ENCODE measurements around the gene NECTIN1.
A peak's percentile ranks its signal among the peaks of the same experiment; 100 is the strongest.

NECTIN1 gene

DNA sequence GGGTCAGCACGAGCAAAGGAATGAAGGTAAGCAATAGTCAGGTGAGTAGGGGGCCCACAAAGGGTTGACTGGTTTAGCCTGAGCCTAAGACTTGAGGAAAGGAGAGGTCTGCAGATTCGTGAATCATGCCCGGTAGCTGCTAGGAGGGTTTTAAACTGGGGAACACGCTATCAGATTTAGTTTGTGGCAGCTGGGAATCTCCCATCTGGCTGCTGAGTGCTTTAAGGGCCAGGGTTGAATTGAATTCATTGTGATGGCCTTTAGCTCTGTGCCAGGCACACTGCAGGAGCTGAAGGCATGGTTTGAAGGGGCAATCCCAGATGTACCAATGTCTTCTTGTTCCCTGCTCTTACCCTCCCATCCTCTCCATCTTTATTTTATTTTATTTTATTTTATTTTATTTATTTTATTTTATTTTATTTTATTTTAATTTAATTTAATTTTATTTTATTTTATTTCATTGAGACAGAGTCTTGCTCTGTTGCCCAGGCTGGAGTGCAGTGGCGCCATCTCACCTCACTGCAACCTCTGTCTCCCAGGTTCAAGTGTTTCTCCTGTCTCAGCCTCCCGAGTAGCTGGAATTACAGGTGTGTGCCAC, 1.9 kb upstream of the NECTIN1 start:
- no peak for DNase-seq

- no peak for DNase-seq
Measured at GRCh38 chr11:119729951-119730613, 1.1 kb upstream of the NECTIN1 start.

- DNase-seq = peak; percentile 66
Measured at GRCh38 chr11:119729581-119729927, 554 bp upstream of the NECTIN1 start.

- peak; percentile 71 for DNase-seq
Measured at GRCh38 chr11:119728211-119728626, 781 bp downstream of the NECTIN1 start.

DNA sequence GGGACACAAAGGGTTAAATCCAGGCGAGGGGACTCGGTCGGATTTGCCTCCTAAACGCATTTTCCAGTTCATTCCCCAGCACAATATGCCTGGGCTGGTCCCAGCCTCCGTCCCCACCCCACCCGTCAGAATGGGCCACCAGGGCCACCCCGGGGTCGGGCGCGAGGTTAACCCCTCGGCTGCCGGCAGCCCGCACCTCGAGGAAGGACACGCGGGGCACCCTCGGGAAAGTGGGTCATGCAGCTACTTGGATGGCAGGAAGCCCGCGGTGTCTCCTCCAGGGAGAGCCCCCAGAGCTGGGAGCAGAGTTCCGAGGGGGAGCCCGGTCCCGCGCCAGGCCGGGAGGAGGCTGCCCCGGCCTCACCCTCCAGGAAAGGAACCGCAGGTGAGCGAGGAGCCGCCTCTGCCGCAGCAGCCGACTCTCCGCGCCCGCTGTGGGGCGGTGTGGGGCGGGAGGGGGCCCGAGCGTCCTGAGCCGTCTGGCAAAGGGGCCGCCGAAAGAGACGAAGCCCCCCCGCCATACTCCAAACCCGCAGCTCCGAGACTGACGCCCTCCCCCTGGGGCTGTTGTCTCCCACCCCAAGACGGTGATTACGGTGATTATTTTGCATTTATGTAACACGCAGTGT, 1.4 kb downstream of the NECTIN1 start:
- peak; percentile 85 for DNase-seq

DNA sequence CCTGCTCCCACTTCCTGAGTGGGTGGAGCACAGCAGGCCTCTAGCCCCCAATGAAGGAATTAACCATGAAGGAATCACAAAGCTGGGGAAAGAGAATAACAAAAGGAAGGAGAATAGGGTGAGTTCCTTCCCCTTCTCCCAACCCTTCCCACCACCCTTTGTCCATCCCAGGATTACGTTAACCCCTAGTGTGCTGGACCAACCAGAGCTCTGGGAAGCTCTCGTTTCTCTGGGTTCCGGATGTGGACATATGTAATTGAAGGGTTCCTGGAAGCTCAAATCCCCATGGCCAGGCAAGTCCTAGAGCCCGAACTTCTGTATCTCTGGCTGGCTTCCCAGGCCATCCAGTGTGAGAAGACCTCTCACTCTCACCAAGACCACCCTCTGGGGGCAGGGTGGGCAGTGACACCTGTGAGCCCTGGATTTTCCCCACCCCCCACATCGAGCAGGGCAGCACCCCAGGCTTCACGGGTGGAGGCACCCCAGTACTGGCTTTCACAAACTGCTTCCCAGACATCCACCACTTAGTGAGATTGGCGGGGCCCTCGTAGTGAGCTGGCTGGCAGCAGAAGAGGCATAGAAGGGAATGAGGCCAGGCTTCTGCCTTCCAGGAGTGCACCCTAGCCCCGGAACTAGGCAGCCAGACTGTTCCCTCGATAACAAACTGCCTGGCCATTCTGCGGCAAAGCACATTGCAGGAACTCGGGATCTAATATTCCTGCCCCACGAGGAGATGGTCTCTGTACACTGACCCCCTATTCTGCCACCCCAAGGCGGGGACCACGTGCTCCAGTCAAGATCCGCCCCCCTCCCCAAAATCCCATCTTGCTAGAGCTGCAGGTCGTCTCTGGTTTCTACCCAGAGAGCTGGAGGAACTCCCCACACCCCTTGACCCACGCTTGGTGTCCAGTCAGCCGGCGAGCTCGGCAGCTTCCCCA, 2.1 kb downstream of the NECTIN1 start:
- no peak for DNase-seq

DNA sequence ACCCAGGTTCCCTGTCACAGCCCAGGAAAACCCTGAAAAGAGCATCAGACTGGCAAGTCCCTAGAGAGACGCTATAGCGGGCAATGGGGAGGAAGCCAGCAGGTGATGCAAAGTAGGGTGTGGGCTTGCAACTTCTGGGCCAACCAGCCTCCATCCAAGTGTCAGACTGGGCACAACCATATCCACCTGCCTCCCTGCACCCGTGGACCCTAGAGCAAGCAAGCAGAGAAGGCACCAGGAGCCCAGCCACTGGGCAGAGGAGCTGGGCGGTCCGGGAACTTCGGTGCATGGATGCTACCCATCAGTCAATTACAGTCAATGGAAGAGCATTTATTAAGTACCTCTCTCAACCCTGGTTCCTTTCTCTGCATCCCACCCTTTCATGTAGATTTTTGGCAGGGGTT, 2.8 kb downstream of the NECTIN1 start:
- DNase-seq = no peak

DNA sequence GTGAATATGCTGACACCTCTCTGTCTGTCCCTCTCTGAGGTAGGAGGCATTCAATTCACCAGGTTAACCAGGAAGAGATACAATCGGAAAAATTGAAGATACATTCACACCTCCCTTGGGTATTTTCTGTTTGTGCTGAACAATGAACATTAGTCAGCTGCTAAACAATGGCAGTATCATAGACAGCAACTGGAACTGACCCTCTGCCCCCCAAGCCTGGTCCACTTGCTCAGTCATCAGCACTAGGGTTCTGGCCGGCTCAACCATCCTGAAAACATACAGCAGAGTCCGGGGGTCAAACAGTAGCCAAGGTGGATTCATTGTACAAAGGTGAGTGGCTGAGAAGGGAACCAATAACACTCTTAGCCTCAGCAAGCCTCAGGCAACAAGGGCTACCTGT, 4.0 kb downstream of the NECTIN1 start:
- no peak for DNase-seq

DNA sequence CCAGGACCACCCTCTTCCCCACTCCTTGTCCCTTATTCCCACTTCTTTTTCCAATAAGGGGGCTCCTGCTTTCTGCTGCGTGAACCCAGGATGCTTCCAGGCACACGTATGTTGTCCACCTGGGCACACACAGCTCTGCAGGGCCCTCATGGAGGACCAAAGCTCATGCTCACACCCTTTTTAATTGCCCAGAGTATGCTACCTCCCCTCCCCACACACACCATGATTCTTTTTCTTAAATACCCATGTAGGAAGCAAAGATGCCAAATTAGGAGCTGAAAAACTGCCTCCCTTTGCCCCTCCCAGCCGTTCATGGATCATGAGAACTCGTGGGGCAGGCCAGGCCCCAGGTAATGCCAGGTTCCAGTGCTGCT, 5.1 kb downstream of the NECTIN1 start:
- DNase-seq = no peak

DNA sequence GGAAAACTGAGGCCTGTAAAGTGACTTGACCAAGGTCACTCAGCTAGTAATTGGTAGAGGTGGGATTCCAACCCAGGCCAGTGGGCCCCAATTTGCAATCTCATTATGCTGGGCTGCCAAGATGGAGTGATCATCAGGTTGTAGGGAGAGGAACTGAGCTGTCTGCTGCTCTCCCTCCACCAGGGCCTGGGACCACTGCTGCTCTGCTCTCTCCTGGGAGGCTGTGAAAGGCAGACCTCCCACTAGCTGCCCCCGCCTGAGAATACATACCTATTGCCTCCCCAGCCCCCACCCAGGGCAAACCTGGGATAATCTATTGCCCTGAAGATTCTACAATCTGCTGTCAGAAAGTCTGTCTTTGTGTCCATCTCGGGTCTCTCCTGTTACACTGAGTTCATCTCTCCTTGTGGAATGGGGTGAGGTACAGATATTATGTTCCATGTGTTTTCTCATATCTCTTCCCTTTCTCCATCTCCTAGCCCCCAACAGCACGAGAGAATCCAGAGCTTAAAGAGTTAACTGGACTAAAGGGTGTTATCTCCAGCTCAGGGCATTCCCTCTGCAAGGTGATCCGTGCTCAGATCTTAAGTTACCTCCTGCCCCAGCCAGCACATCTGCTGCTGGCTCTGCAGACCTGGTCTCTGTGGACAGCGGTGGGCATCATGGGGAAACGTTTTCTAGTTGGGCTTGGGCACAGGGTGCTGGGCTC, 5.6 kb downstream of the NECTIN1 start:
- DNase-seq = no peak

DNA sequence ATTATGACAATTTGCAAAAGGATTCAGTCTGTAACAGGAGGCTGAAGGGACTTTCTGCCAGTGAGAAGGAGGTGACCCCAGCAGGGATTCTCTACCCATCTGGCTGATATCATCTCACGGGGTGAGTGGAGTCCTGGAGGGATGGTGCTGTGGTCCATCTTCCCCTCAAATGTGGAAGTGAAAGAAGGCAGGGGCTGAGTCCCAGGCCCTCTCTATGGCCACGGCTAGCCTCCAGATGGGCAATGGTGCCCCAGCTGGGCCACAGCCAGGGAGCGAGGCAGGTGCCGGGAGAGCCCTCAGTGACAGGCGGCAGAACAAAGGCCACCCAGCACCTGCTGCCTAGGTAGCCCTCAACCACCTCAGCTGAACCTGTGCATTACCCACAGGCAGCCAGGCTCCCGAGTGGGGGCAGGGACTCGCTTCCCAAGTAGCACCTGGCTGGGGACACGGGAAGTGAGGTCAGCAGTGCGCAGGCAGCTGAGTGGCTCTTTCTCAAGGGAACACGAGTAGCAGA, 6.7 kb downstream of the NECTIN1 start:
- no peak for DNase-seq

DNA sequence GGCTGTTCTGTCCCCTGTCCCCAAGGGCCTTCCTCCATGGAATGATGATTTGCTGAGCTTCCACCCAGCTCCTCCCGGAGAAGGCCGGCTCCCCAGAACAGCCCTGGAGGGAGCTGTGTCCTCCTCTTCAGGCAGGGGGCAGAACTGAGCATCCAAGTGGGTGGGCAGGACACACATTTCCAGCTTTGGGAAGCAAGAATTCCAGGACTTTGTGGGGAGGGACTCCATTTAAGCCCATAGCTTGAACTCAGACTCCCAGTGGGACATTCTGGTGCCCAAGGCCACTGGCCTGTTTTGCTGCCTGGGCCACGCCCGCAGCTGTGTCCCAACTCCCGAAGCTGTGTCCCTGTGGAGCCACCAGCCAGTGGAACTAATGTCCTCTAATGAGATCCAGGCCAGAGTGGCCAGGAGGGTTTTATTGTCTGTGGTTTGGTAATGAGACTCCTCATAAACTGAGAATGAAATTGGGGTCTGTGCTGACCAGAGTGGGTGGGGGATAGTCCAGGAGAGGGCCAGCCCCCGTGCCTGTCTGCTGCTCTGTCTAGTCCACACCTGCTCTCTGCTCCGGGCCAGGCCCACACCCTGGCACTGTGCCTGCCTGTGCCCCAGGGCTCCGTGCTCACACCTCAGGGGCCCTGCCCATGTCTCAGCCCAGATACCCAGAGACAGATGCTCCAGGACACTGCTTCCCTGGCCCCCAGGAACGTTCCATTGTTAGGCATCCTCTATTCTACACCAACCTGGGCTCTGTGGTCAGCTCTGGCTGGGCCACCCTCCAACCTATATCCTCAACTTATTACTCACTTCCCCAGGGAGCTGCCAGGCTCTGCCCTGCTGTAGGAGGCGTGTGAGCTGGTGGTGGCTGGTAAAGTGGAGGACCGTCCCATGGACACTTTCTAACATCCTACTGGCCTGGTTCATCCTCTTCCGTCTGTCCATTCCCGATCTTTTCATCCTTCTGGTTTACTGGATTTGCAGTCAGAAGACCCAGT, 7.6 kb downstream of the NECTIN1 start:
- DNase-seq = peak; percentile 87

DNA sequence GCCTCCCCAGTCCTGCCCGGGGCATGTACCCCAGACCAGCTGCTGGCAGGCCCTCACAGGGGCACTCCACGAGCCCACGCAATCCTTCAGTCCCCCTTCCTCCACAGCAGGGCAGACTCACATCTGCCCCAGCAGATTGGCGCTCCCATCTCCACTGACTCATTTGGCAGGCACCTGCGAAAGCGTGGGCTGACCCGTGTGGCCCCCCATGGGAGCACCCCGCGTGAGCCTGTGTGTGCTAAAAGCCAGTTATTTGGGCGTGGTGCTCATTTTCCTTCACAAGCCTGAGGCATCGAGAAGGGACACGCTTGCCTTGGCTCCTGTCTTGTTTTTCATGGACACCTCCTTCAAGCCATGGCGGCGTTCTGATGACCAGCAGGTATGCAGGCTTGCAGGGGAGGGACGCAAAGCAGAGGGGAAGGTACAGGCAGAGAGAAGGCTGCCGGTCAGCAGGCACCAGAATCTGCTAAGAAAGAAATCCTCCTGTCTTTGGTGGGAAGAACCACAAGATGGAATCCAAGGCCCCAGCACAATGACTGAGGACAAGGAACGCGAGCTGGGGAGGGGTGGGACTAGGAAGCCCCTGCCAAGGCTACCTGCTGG, 8.6 kb downstream of the NECTIN1 start:
- DNase-seq = no peak

GRCh38 chr11:119717839-119718534, 11.0 kb downstream of the NECTIN1 start:
- DNase-seq = no peak

DNA sequence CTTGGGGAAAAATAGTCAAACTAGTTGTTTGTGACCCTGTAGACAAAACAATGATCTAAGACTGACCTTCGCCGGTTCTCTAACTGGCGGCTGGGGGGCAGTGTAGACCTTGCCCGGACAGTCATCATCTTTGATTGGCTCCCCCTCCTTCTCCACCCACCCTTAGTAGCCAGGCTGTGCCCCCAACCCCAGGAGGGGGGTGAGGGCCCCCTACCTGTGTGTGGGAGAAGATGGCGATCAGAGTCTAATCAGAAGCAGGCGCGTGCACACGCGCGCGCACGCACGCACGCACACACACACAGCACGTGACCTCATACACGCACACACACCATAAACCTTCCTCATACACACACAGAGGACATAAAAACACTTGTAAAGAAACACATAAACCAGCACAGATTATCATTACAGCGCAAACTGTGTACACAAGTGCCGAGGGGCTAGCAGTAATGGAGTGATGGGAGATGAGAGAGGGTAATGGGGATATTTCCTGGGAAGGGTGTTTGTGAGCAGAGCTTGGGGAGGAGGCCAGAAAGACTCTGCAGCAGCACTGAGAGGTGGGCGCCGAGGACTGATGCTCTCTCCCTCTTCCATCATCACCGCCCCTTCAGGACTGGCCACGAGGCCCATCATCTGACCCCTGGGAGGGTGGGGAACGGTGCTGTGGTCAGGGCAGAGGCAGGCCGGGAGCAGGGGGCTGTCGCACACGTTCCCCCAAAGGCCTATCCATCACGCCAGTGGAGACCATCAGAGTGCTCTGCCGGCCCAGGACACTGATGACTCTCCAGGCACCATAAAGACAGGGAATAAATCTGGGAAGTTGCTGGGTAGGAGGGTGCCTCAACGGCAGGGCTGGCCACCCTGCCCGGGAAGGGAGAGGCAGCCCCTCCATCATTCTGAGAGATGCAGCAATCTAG, 12.2 kb downstream of the NECTIN1 start:
- DNase-seq = no peak

GRCh38 chr11:119714590-119714989, 14.4 kb downstream of the NECTIN1 start:
- no peak for DNase-seq

DNA sequence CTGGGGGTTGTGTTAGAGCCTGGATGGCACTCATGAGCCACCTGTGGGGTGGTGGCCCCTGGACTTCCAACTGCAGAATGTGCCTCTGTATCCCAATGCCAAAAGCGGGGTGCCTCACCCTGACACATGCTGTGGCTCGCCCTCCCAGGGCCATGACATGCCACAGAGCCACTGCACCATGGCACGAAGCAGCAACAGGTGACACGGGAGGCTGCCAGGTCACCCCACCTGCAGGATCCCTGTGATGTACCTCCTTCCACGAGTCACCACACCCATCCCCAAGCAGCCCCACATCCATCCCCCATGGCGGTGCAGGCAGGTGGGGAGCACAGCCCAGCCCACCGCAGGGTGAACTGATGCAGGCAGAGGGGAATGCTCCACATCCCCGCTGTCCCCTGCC, 14.8 kb downstream of the NECTIN1 start:
- DNase-seq = no peak

- no peak for DNase-seq
Measured at GRCh38 chr11:119713359-119714040, 15.5 kb downstream of the NECTIN1 start.
